COLO668 (cell line): ENCODE data around the gene IGSF9.
A peak's percentile ranks its signal among the peaks of the same experiment; 100 is the strongest.
"Not testable (repeated sequence)": the region's sequence is repeated elsewhere in the genome, so short reads cannot be mapped to it uniquely, and the experiment has no call there.

Source experiments
- DNase-seq: peaks from one replicate; lab custom pipeline; 2025; ENCODE audit not compliant: unreplicated experiment; lab: John Stamatoyannopoulos, UW

IGSF9 gene

DNA sequence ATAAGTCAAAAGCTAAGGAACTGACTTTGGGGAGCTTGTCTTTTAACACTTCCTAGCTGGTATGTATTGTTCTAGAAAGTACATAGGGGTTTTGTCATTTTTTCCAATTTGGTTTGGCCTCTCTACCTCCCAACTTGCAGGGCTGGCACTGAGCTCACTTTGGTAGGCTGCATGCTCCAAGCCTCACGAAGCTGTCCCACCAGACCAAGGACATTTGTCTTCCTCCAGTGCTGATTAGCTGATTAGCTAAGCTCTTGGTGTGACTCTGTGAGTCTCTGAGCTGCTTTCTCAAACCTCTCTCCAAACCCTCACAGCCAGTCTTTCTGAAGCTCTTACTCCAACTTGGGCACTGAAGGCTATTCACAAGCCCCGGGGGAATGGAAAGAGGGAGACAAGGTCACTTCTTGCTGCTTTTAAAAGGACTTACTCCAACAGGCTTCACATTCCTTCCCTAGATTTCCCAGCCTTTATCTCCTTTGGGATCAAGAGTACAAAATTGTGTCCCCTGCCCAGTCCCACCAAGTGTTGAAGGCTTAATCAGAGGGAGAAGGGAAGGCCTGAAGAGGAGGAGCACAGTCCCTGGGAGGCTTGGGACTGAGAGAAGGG lies 44.6 kb downstream of the IGSF9 start:
- DNase-seq, result no peak

DNA sequence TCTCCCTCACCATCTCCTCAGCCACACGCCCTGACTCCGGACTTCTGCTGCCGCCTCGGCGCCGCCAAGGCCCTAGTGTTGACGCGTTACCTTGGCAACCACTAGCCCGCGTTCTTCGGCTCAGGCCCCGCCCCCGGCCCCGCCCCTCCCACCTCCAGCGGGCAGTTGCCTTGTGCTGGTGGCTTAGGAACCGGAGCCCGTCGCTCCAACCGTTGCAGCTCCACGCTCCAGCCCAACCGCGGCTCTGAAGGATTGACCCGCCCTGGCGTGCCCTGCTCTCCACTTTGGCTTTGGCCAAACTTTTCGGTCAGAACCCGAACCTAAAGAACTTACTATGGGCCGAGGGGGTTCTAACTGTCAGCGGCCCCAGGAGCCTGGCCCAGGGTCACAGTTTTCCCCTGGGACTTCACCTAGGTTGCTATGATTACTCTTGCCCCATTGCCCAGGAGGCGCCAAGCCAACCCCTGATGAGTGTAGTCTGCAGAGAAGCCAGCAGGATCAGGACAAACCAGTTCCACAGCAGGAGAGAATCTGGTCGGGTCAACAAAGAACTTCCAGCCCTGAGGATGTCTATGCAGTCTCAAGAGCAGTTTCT lies 45.2 kb downstream of the IGSF9 start, which contains the start of gene CFAP45:
CFAP45 (minus strand) TSS at position 80 of the 595 bp plus-strand sequence; CDS start at position 13, 67 bp downstream.
- DNase-seq, result peak; percentile 84

DNA sequence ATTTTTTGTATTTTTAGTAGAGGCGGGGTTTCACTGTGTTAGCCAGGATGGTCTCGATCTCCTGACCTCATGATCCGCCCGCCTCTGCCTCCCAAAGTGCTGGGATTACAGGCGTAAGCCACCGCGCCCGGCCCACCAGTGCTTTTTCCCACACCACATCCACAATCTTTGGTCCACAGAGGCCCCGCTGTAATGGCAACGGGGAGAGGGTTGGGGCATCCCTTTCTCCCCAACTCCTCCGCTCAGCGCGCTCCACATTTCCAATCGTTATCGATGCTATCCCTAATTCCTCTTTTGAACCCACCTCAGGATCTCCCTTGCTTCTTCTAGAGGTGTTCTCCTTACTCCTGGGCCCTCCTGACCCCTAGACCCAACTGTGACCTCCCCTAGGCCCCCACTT lies 45.8 kb downstream of the IGSF9 start:
- DNase-seq, result not testable (repeated sequence)

DNA sequence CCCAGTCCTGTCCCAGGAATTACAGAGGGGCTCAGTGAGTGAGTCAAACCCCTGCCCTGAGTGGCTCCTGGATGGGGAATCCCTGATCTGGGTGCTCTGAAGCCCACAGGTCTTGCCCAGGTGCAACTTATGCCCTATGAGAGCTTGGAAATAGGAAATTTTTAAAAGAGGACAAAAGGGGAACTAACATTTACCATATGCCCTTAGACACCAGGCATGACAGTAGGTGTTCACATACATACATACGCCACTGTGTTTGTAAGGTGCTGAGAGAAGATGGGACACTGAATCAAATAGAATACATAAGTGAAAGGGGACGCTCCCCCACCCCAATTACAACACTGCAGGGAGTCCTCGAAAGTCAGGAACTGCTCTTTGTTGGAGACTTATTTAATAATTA lies 46.9 kb downstream of the IGSF9 start:
- no peak for DNase-seq

DNA sequence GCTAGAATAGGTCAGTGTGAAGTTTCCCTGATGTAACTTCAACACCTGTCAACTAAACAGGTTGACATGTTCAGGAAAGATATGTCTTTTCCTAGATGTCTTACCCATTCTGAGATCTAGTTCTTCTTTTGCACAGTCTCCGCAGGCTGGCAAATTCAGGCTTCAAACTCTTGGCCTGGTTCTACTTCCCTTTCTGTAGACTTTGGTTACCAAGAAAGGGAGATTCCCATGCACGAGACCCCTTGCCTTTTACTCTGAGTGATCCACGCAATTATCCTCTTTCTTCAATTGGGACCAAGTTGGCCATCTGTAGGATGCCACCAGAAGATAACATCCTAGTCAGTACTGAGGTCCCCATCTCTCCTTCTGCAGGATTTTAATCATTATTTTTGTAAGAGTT lies 47.5 kb downstream of the IGSF9 start:
- DNase-seq, result no peak

DNA sequence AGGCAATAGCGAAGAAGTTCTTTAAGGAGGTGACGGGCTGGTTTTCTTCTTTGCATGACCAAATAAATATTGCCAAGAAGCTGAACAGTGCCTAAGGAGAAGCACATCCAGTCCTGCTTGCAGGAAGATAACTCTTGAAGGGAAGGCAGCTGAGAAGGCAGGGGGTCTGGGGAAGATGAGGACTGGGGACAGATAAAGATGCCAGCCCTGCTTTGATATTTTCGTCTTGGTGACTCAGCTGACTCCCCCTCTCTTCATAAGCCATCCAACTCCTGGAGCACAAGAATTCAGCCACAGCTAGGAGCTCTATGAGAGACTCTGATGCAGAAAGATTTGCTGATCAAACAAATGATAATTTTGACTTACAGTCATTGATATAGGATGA lies 48.9 kb downstream of the IGSF9 start:
- DNase-seq, result no peak

DNA sequence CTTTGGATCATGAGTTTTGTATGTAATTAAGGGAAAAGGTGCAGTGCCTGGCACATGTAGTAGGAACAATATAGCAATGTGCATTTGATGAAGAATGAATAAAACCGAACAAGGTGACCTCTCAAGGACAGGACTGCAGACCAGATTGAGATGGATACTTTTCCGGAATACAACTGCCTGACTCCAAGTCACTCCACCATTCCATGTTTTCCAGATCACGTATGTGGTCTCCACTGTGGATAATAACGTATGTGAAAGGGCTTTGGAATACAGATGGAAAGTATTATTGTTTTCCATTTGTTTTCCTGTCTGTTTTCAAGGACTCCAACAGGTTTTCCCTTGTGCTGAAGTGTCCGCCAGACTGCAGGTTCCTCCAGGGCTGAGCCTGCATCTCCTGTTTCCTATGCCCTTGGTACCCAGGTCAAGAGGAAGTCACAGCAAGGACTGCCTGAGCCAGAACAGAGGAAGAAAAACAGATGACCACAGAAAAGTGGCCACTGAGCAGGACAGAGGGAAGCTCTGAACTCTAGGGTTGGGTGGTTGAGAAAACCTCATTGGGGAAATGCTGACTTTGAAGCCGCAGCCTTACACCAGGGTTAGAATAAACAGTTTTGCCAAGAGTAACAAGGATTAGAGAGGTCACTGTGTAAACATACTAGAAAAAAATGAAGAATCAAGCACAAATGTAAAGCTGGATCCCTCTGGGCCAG lies 49.4 kb downstream of the IGSF9 start:
- no peak for DNase-seq

DNA sequence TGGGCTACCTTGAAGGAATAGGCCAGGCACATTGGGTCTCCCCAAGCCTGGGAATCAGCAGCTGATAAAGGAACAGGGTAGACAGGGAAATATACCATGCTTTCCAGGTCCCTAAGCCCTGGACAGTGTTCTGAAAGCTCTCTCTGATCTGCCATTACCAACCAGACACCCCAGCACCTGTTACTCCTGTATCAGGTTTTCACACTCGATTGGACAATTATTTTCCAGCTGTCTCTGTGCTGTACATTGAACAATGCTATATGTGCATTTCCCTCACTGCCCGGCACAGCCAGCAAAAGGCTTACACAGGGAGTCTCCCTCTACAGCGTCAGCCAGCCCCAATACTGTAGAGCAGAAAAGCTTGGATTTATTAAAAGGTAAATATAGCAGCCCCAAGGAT lies 50.1 kb downstream of the IGSF9 start:
- DNase-seq, result no peak

DNA sequence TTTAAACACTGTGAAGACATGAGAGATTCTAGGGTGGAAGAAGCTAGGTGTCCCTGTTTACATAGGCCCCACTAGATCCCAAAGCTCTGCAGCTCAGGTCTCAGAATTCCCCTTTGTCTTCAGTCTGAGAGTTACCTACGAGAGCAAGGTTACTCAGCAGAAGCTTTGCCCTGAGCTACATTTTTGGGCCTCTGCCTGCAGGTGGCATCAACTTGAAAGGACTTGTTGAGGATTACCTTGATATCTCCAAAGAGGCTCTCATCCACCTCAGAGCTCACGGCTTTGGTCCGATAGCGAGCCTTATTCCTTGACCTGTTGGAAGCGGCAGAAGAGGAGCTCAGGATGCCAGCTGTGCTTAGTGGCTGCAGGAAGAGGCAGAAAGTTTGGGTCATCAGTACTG lies 52.5 kb downstream of the IGSF9 start:
- DNase-seq, result peak; percentile 17

DNA sequence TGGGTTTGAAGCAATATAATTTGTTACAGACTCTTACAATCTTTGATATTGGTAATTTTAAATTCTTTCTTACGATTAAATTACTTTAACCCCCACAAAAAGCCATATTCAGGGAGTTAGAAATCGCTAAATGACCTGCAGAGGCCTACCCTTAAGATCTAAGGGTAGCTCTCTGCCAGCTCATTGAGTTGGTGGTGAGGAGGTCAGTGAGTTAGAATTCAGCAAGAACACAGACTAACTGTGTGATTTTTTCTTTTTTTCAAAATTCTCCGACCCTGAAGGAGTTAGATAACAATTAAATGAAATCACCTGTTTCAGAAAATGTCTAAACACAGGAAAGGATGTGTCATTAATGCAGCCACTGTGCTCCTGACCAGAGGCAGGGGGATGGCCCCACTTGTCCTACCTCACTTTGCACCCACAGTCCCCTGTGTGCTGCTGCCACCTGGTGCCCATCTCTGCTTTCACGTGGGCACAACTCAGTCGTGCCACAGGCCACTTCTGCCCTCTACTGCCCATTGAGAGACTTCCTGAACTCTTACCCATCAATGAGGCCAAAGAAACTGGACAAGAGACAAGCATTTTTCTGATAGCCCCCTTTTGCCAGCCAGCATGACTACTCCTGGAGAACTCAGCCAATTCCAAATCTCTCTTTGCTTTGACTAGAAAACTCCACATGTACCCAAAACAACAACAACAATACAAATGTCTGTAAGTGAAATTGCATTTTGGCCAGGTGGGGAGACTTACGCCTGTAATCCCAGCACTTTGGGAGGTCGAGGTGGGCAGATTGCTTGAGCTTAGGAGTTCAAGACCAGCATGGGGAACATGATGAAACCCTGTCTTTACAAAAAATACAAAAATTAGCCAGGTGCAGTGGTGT lies 53.9 kb downstream of the IGSF9 start:
- peak; percentile 87 for DNase-seq

DNA sequence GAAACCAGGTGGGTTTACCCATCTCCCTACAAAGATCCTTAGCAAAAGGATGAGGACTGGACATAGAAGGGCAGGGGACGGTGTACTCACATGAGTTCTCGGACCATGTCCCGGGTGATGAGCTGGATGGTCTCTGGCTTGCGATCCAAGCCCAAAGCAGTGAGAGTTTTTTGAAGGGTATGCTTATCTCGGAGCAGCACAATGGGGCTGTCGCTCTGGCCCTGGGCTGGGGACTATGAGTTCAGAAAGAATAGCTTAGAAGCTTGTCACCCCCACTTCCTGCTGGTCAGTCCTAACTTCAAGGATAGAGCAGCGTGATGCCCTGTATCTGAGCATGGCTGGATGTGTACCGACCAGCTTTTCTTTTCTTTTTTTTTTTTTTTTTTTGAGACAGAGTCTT lies 55.0 kb downstream of the IGSF9 start:
- no peak for DNase-seq

DNA sequence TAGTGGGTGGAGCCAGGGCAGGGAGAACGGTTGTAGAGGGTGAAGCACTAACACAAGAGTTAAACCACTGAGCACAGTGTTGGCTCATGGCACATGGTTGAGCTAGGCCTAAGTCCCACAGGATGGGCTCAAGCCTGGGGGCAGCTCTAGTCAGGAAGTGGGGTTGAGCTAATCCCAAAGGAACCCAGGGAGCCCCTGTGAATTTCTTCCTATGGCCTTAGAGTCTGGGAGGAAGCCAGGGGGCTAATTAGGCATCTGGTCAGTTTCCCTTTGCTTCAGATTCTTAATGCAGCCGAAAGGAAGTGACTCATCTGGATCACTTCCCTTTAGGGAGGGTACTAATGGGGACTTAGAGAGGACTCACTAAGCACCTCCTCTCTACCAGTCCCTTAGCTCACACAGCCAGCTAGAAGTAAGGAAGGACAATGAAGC lies 55.6 kb downstream of the IGSF9 start:
- DNase-seq, result no peak

DNA sequence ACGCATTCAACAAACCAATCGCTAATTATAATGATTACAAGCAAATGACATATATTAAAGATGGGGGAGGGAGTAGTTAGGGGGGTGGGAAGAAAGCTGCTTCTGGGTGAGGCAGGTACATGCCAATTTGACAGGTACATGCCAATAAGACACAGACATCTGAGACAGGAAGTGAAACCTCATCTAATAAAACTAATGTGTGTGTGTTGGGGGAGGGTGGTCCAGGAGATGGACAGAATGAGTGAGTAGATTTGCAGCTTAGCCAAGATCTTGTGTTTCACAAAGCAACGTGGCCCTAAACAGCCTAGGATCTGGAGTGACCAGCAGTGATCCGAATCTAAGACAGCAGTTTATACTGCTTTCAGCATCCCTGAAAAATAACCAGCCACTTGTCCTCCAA lies 56.2 kb downstream of the IGSF9 start:
- DNase-seq, result no peak

DNA sequence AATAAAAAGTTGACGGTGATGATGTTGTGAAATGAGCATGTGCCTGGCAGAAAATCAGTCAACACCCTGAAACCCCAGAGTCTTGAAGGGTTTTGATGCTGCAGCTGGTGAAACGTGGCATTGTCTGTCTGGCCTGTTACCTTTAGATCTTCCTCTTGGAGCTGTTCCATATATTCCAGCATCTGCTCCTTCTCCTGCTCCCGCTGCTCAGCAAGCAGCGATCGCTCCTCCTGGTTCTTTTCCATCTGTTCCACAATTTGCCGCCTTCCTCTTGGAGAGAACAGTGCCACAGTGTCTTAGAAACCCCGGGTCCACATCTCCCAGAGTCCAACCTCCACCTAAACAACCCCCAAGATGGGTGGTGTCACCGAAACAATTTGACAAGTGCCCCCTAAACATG lies 61.1 kb downstream of the IGSF9 start:
- DNase-seq, result no peak

DNA sequence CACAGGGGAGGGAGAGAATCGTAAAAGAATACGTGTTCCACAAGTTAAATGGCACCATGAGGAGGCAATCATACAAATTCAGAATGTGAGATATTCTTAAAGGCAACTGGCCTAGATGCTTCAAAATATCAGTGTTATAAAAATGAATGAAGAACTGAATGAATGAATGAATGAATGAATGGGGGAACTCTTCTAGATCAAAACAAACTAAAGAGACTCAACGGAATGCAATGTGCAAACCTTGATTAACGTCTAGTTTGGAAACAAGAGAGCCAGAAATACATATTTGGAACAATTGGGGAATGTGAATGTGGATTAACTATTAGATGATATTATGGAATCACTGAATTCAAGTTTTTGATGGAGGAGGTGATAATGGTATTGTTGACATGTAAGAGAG lies 62.3 kb downstream of the IGSF9 start:
- DNase-seq, result no peak

DNA sequence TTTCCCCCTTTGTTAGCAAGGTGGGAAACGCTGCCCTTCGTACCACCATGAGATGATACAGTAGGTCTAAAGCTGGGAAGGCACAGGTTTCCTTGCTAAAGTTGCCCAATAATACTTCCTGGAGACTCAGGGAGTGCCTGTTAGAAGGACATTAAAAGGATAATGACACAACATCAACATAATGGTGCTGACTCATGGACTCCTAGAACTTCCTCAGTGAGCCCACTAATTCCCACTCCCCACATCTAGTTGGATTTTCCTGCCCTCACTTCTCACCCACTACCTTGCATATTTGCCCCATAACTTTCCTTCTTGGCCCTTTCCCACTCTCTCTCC lies 62.9 kb downstream of the IGSF9 start:
- DNase-seq, result no peak

DNA sequence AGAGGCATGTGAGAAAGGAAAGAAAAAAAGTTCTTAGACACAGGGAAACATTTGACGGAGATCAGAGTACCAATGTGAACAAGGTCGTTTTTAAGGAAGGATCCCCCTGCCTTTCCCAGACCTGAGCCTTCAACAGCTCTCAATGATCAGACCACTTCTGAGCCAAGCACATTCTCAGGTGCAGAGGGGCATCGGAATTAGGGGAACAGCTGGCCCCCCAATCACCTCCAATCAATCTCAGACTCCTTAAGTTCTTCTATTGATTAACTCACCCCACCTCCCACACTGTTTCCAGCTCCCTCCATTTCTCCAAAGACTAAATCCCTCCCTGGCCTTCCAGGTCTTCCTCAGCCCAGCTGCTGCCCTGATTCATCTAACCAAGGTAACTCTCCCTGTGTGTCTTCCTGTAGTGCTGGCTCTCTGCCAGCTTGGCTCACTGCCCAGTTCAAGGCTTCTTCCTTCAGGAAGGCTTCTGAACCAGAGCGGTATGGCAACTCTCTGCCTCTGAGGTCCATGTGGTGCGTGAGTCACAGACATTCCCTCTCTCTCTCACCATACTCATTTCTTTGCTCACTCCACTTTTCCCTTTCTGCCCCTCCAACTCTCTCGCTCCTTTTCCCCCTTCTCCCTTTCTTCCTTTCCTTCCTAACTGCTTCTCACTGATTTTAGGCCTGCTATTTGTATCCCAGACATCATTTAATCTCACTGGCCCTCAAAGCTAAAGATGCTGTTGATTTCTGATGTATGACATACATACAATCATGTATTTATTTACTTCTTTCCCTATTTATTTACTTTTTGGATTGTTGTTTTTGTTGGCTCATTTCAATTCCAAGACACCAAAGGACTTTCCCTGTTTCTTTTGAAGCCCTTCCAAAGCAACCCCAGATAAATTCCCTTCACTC lies 63.5 kb downstream of the IGSF9 start:
- DNase-seq, result peak; percentile 98

DNA sequence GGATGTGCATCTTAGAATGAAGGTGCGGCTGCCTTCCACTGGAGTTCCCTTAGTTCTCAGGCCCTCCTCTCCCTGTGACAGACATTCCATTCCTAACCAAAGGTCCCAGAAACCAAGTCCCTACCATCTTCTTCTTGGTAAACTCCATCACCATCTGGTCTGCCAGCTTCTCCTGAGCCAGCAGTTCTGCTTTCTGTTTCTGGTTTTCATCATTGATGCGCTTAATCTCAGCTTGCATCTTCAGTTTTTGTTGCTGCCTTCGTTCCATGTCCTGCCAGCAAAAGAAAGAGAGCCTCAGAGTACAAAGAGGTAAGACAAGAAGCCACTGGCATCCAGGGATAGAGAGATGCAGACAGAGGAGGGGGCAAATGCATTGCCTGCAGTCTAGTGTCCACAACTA lies 65.0 kb downstream of the IGSF9 start:
- DNase-seq, result no peak

DNA sequence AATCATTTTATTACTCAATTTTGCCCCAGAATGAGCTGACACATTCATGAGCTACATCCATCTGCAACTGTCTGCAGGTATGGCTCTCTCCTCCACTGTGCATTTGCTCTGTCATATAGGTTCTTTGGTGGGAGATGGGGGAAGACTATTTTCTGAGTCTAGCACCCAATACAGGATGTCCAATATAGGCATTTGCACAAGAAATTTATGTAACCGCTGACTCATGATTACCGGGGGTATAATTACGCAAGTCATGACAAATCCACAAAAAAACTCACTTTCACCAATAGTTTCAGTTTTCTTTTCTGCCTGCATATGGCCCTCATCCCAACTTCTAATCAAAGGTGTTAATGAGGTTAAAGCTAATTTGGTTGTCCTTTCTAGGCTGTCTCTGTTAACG lies 65.4 kb downstream of the IGSF9 start:
- DNase-seq, result no peak

DNA sequence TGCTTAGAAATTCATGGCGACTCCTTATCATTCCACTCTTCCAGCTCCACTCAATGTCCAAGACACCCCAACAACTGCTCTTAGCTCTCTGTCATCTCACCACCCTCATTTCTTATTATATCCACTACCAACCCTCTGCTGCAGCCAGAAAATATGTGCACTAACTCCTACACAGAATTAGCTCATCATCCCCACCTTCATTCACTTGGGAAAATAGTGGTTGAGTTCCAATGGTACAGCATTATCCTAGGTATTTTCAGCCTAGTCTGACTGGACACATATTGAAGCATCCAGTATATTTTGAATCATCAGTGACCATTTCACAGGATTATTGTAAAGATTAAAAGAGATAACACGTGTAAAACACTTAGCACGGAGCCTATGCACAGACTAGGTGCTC lies 66.3 kb downstream of the IGSF9 start:
- DNase-seq, result no peak
